Left cardiac atrium (tissue), 4 donors: ENCODE results near the gene RAPGEFL1. TPM values are rescaled to one million over a fixed set of nuclear protein-coding genes. Genes with fewer than 3 reads are reported as not detected.
"Not testable (repeated sequence)": the region's sequence is repeated elsewhere in the genome, so short reads cannot be mapped to it uniquely, and the experiment has no call there.

Experiments used
- ATAC-seq, 2 donors: fragments of 200-7000 bp; cut with Tn5 transposase; one replicate each; pipeline ENCODE4 v1.9.1; 2020; ENCODE audit warnings: mild to moderate bottlenecking in 2 of 2, moderate library complexity in 2 of 2
- DNase-seq: peaks from one replicate; pipeline ENCODE4 v3.0.0-alpha.2; 2020
- intact Hi-C, 2 donors: fragments of 100-400 bp; cut with DNase I; formaldehyde crosslinking; loops; one replicate each; pipeline versions ENCODE4 v1.14.1 to v1.15.1; 2022 to 2023
- microRNA-seq, 2 donors: library from miRNA; unstranded; fragments of <30 nt; microRNA quantifications; one replicate each; pipeline ENCODE4 v1.2.0, GENCODE V29; 2020
- total RNA-seq, 2 donors: library from RNA; stranded (reverse); fragmentation: NEBNext Ultra II Directional; extraction: Animal tissue kit (Norgen Biotek cat#: 25700); gene quantifications; one replicate each; pipeline ENCODE4 v1.2.1, GENCODE V29; 2021
- donor health status: DM: no; HTN: yes; CAD: no.
- donor health status: DM: no; HTN: yes; CAD: no; lungs with severe emphysema.
- donor health status: DM: yes; HTN: yes; CAD: no.
- donor health status: Dilated cardiomyopathy.

The RAPGEFL1 gene
- total RNA-seq, 2 donors from 2014 or later, result 2.8 to 4.6 TPM

DNA sequence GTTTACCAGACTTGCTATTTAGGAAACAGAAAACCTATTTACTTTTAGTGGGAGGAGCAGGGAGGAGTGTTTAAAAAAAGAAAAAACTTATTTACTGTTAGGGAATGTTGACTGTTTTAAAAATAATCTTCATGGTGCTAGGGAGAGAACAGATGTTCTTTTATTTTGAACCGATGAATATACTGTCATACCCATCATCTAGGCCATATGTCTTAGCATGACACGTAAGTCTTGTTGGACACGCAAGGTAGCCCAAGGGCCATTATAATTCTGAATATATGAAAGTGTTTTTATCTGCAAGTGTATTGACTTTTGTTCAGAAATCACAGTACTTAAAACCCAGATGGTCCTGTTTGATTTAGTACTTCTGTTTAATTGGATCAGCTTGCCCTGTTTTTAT, 53.4 kb downstream of the RAPGEFL1 start:
- intact Hi-C loops, result no loop called here
- ATAC-seq, result no peak
- no peak for DNase-seq

GRCh38 chr17:40231928-40232327, 54.7 kb downstream of the RAPGEFL1 start:
- ATAC-seq, DNase-seq, intact Hi-C loops: not testable (repeated sequence)

- ATAC-seq (no peak), DNase-seq (no peak)
- intact Hi-C loops, result no loop called here
Observed at GRCh38 chr17:40241252-40241834, 64.1 kb downstream of the RAPGEFL1 start.

- ATAC-seq (no peak), DNase-seq (no peak)
- intact Hi-C loops, result no loop called here
Observed at GRCh38 chr17:40242774-40243173, 65.5 kb downstream of the RAPGEFL1 start.

- intact Hi-C loops, result no loop called here
- ATAC-seq, result no peak
- DNase-seq, result no peak
Observed at GRCh38 chr17:40243761-40244160, 66.5 kb downstream of the RAPGEFL1 start.

GRCh38 chr17:40244255-40244654, 67.0 kb downstream of the RAPGEFL1 start:
- DNase-seq (no peak), ATAC-seq (no peak)
- intact Hi-C loops, result no loop called here

Small RNAs within 50 kb of the gene (microRNA-seq; reads per million reads assigned to microRNA genes)
- gene MIR6866, result 1.2 to 1.6 reads per million in 2 donors
- gene MIR6867, result 0 reads per million in 2 donors

Other genes with a start within 250 kb of the RAPGEFL1 start
- 10 to 100 TPM; 39.7 to 50.4 TPM for gene ORMDL3, start 249.9 kb upstream of the RAPGEFL1 start, total RNA-seq
- gene LRRC3C, start 249.7 kb upstream of the RAPGEFL1 start, total RNA-seq, result not detected
- gene GSDMA, start 214.5 kb upstream of the RAPGEFL1 start, total RNA-seq, result 1 to 10 TPM; 1.3 TPM
- gene PSMD3, start 196.7 kb upstream of the RAPGEFL1 start, total RNA-seq, result 10 to 100 TPM; 69.0 to 92.8 TPM
- 1 to 10 TPM in 1 of 2 donors, not detected in 1; 1.2 TPM for gene CSF3, start 162.0 kb upstream of the RAPGEFL1 start, total RNA-seq
- gene MED24, start 123.1 kb upstream of the RAPGEFL1 start, total RNA-seq, result 10 to 100 TPM; 44.0 to 56.4 TPM
- gene THRA, start 114.5 kb upstream of the RAPGEFL1 start, total RNA-seq, result 10 to 100 TPM; 54.4 to 77.9 TPM
- 10 to 100 TPM; 17.1 to 19.5 TPM for gene NR1D1, start 76.9 kb upstream of the RAPGEFL1 start, total RNA-seq
- gene MSL1, start 55.5 kb upstream of the RAPGEFL1 start, total RNA-seq, result 10 to 100 TPM; 54.0 to 57.8 TPM
- gene CASC3, start 36.9 kb upstream of the RAPGEFL1 start, total RNA-seq, result 10 to 100 TPM; 49.6 to 53.1 TPM
- 10 to 100 TPM; 13.9 to 14.4 TPM for gene WIPF2, start 41.8 kb downstream of the RAPGEFL1 start, total RNA-seq
- gene CDC6, start 110.4 kb downstream of the RAPGEFL1 start, total RNA-seq, result 1 to 10 TPM; 1.3 to 1.9 TPM
- 10 to 100 TPM; 23.3 to 43.8 TPM for gene RARA, start 131.7 kb downstream of the RAPGEFL1 start, total RNA-seq
- 1 to 10 TPM; 1.2 to 1.3 TPM for gene GJD3, start 187.3 kb downstream of the RAPGEFL1 start, total RNA-seq
- 1 to 10 TPM in 1 of 2 donors, under 1 TPM in 1; 0.47 to 4.2 TPM for gene TOP2A, start 240.4 kb downstream of the RAPGEFL1 start, total RNA-seq